T-helper 1 cell (primary cell): Measurements from ENCODE around the gene PON1.

Experiments
- DNase-seq, 5 donors: peaks; one replicate each; pipeline ENCODE4 v3.0.0-alpha.2; 2012 to 2020
- total RNA-seq, 4 donors: gene quantifications; one replicate each; lab custom pipeline; 2026; lab: John Stamatoyannopoulos, UW

Gene PON1
- 0 reads per million in 4 donors for total RNA-seq

DNA sequence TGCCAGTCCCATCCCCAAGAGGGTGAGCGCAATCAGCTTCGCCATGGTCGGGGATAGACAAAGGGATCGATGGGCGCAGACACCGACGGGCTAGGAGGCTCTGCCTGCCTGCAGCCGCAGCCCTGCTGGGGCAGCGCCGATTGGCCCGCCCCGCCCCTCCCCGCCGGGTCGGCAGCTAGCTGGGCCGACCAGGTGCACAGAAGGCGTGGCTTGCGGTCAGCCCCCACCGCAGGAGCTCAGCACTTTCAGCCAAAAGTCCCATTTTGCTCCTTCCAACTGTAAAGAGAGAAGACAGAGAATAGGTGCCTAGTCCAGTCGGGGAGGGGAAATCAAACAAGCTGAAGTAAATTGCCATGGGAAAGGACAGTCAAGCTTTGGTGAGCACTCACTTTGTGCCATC, at the start of gene PON1:
Gene PON1, minus strand, starts transcription at position 102 of the 400 bp plus-strand sequence. Its CDS starts 57 bp downstream, at position 45.
- peak in 3 of 5 donors; percentile 1 to 47 (median 7) for DNase-seq

DNA sequence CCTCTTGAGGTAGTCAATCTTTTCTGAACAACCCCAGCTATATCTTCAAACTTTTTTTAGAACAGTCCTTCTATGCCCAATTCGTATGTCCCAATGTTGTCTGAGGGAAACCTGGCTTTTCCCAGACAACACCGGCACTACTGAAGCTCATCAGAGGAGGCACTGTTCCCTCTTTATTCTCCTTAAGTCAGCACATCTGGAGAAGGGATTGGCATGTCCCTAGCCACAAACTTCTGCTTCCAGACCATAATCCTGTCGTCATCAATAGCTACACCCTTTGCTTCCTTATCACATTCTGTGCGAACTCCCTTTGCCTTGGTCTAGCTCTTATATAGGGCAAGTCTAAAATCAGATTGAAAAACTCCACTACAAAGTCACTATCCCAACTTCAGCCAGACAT, 49.0 kb upstream of the PON1 start:
- no peak for DNase-seq

DNA sequence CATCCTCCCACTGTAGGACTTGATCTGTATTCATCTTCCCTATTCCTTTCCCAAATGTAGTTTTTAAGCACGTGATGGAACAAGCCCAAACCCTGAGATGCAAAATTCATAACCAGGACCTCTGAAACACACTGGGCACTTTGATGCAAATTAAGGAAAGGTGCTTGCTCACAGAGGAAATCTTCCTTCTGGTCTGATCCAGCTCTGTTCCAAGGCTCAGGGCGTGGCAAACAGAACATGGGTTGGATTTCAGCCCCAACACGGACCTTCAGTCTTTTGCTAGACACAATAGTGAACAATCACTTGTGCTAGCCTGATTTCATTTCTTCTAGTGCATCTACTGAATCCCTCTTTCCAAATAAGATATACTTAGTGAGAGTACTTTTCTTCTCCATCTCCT, 43.9 kb upstream of the PON1 start:
- no peak for DNase-seq

DNA sequence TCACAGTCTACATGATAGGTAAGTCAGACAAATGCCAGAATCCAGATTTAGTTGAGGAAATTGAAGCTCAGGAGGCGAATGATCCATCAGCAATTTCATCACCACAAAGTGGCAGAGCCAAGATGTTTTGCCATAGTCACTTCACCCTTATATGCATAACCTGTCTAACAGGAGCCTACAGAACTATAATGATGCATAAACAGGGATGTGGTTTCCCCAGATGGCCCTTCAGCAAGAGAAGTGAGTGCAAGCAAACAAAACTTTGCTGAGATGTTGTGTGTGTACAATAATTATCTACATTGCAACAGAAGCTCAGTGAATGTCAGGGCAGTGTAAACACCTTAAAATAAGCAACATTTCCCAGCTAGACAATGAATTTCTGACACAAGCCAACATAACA, 43.3 kb upstream of the PON1 start:
- DNase-seq = no peak

DNA sequence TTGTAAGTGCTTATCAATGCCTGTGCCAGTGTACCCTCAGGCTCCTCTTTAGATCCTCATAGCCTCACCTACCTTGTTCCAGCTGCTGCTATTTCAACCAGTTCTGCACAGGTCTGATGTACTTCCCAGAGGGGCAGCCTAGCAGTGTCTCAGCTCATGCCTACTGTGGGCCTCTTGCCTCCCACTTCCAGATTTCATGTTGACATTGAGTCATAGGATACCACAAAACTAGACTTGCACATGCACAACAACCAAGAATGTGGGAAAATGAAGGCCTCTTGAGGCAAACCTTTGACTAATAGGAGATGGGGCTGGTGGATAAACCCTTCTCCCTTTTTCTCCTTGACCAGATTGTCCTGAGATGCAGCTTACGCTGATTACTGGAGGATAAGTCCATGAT, 40.8 kb upstream of the PON1 start:
- no peak for DNase-seq

DNA sequence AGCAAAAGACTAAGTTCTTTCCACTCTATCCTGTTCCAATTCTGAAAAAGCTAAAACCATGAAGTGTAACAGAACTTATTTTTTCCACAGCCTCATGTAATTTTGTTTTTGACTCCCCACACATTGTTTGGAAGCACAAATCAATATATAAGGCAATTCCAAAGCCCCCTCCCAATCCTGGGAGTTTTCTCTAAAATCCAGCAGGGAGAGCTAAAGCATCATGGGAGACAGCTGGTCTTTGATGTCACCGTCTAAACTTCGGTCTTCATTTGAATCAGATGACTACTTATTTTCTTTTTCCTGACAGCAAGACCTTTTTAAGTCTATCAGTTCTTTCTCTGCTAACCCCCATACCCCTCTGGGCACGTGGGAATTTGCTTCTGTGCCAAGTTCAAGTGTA, 33.3 kb upstream of the PON1 start:
- no peak for DNase-seq

DNA sequence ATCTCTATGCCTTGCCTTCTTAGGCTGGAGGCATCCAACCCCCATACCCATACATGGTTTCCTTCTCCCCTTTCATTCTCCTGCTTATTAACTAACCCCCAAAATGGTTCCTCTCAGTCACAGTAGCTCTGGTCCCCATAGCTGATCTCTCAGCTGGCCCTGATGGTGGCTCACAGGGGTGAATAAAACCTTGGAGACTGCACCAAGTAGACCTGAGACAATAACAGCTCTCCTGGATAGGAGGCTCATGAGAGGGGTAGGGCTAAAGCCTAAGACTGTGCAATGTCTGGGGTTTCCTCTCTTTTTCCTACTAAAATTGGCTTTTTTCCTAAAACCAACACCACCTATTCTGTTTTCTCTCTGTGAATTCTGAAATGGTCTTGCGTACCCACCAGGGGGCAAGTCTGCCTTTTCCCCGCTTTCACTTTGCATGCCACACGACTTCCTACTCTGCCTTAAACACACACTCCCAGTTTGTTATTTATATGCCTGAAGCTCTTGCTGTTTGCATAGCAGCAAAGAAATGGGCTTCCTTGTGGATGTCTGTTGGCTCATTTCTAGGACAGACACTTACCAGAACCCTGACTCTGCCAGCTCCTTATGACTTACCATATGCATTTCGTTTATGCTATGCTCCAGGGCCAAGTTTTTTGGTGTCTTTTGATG, 18.4 kb upstream of the PON1 start:
- no peak for DNase-seq

DNA sequence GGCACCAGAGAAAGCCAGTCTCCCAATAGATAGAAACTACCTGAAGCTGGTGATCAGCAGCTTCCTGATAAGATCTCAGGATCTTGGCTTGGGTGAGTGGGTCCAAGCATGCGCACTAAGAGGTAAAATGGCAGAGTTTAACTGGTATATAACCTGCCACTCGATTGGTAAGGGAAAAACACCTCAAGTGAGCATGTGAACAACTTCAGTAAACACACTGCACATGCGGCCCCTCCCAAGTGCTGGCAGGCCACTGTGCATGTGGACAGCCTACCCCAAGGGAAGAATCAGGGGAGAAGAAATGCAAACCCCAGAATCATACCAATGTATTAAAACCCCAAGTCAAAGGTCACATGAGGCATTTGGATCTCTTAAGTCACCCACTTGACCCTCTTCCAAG, 17.7 kb upstream of the PON1 start:
- no peak for DNase-seq

DNA sequence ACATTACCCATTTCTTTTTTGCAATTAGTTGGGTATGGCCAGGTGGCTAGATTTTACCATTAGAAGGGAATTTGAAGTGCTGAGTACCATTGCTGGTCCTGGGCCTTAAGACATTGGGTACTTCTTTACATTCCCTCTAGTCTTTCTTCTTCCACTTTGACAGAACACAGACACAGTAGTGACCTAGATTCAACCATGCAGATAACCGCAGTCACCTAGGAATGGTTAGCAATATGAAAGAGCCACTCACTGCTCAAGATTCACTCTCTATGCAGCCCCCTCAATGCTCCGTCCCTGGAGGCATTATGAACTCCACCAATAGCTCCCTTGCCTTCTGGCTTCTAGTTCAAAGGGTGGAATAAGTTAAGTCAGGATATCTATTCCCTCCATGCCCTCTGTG, 16.2 kb upstream of the PON1 start:
- no peak for DNase-seq

- no peak for DNase-seq
Observed at GRCh38 chr7:95338832-95339231, 14.5 kb upstream of the PON1 start.

DNA sequence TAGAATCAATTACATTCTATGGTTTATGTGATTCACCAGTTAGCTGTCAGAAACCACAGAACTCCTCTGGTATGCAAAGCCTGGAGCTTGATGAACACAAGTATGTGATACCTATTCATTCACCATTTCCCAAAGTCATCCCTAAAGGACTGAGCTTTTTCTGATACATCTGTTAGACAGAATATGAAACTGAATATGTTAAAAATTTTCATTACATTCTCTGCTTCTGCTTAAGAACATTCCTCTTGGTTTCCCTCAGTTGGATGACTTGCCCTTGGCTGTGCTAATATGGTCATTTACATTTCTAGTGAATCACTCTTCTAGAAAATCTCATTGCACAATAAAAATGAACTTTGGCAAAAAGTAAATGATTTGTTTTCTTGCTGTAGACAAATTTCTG, 10.8 kb upstream of the PON1 start:
- DNase-seq = no peak

DNA sequence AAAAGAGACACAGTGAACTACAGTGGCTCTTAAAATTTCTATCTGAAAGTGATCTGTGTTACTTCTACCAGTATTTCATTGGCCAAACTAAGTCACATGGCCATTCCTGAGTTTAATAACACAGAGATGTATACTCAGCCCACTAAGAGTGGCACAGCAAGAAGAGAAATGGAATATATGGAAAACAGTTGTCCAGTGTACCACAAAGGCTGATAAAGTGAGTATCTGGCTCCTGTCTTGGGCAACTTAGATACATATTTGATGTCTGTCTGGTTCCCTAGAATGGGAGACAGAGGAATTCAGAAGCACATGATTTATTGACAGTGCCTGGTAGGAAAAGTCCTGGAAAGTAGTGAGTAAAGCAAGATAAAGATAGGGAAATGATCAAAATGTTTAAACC, 10.1 kb upstream of the PON1 start:
- no peak for DNase-seq

GRCh38 chr7:95330961-95331337, 6.6 kb upstream of the PON1 start:
- no peak for DNase-seq

DNA sequence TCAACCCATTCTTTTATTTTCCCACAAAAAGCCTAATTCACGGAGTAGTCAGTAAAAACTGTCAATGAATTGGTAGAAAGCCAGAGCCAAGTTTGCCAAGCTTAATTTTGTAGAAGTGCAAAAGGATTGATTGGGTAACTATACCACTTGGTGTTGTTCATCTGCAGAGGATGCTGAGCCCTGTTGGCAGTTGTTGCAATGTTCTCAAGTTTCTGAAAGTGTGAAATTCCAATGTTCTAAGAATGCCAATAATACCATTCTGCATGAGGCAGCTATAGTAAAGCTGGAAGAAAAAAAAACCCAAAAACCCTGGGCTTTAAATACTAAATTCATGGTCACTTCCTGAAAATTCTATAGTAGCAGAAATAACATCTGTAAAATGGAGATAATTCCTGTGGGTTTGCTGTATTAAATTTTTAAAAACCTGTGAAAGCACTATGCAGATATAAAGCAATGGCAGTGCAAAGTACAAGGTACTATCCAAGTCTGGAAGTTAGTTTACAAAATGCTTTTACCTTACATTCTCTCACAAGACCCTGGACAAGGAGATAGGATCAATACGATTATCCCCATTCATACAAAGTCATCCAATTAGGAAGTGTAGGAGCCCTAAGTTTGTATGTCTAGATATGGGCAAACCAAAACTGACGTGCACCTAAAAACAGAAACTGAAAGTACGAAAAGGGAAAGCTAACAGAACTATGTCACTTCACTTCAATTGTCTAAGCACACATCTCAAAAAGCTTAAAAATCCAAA, 6.0 kb upstream of the PON1 start:
- peak in 1 of 5 donors; percentile 52 for DNase-seq

GRCh38 chr7:95327356-95327755, 3.0 kb upstream of the PON1 start:
- no peak for DNase-seq

DNA sequence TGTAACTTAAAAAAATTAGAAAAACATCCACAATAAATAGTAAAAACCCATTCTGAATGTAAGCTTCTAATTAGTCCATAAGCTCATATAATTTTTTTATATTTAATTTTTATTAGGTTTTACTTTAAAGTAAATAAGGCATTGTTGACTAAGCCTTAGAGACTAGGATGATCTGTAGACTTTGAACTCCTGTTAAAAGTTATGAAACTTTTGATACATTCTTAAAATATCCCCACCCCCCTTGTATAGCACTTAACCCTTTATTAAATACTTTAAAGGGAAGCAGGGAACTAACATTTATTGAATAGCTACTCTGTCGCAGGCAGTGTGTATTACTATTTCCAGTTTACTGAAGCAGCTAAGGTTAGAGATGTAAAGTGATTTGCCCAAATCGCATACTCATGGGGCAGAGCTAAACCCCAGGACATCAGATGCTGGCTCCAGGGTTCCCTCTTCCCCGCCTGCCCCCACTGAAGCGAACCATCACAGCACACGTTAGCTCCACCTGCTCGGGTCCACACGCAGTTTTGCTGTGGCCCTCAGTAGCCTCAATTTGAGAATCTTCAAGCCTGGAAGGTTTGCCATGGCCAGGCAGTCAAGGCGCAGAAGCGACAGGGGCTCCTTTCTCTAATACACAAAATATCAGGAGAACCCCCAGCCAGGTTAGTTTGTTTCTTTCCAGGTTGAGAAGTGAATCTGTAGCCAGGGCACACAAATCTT, 762 bp downstream of the PON1 start:
- no peak for DNase-seq

DNA sequence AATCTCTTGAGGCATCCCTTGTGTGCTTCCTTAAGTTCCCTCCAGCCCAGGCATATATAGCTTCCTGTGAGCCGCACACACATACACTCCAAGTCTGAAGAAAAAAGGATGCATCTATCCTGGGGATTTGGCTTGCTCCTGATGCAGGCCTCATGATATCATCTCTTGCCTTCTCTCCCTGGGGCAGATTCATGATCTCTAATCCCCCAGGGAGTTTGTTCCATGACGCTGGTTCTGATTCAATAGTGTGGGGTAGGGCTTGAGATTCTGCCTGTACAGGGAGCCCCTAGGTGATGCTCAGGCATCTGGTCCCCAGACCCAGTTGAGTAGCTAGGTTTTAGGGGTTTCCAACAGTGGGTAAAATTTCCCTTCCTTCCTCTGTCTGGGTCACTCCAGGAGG, 1.5 kb downstream of the PON1 start:
- DNase-seq = no peak

GRCh38 chr7:95322396-95322795, 1.9 kb downstream of the PON1 start:
- DNase-seq = no peak

DNA sequence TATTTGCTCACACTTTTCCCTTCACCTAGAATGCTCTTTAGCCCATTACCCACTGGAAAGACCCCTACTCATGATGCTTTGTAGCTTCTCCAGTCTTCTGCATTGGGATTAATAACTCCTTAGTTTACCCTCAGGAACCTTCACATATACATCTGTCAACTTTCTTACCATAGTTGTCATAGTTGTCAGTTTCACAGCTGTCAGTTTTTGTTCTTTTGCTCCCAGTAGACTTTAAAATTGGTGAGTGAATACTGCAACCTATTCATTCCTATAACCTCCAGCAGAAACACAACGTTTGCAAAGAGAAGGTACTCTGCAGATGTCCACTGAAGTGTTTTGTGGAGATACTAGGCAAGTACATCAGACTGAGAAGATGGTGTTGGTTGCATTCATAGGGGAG, 2.6 kb downstream of the PON1 start:
- no peak for DNase-seq

- no peak for DNase-seq
Observed at GRCh38 chr7:95320651-95321050, 3.7 kb downstream of the PON1 start.

GRCh38 chr7:95319570-95319969, 4.8 kb downstream of the PON1 start:
- DNase-seq = no peak

GRCh38 chr7:95318501-95319100, 5.7 kb downstream of the PON1 start:
- DNase-seq = no peak

DNA sequence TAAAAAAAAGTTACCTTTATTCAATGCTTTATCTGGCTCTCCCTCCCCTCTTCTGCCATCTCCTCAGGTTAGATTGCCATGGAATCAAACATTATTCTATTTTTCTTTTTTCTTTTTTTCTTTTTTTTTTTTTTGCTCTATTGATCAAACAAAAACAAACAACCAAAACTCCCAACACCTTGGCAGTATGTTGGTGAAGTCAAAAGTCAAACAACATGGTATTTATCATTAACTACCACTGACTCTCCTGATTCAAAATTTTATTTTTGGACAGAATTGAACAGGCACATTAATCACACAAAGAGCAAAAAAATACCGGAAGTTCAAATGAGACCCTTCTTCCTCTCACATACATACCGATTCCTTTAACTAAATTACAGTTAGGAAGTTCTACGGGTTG, 6.4 kb downstream of the PON1 start:
- DNase-seq = no peak

DNA sequence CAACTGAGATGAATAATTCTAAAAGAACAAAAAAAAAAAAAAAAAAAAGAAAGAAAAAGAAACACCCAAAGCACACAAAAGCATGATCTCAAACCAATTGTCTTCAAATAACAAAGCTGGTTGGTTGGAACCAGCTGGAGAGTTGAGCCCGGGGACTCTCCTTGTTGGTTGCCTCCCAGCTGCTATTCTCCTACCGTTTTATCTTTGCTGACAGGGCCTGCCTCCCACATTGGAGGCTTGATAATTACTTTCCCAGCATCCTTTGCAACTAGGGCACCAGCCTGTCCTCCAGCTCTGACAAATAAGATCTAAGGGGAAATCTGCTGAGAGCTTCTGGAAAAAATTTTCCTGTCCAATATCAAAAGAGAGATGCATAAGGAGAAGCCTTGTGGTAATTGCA, 6.8 kb downstream of the PON1 start:
- no peak for DNase-seq
